HG02678 (cell line): ENCODE data around the gene LAMA3.

ENCODE experiments used
- ATAC-seq: cut with Tn5 transposase; IDR thresholded peaks from one replicate; pipeline ENCODE4 v1.9.1; 2021; ENCODE audit warnings: mild to moderate bottlenecking, moderate library complexity; ENCODE audit not compliant: unreplicated experiment

The LAMA3 gene

GRCh38 chr18:23990474-23991410 lies 301.5 kb downstream of the LAMA3 start:
- no peak for ATAC-seq

GRCh38 chr18:23992089-23992940 lies 303.1 kb downstream of the LAMA3 start:
- ATAC-seq, result no peak

DNA sequence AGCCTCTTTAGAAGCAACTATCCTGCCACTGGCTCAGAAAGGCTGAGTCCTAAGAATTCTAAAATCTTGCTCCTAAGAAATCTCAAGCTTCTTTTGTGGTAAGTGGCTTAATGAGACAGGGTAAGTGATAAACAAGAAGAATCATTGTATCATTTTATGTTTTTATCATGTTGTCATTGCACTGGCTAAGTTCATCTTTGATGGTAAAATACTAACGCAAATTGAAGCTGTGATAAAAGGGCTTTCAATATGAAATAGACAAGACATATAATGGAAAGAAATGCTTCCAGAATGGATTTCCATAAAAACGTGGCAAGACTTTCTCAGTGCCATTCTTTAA lies 303.7 kb downstream of the LAMA3 start:
- ATAC-seq, result no peak

- no peak for ATAC-seq
These were observed 305.2 kb downstream of the LAMA3 start for GRCh38 chr18:23994361-23994902.

- ATAC-seq, result no peak
These were observed 305.9 kb downstream of the LAMA3 start for GRCh38 chr18:23995180-23995579.

- ATAC-seq, result no peak
These were observed 308.8 kb downstream of the LAMA3 start for GRCh38 chr18:23998018-23998417.

- no peak for ATAC-seq
These were observed 309.6 kb downstream of the LAMA3 start for GRCh38 chr18:23998820-23999219.

DNA sequence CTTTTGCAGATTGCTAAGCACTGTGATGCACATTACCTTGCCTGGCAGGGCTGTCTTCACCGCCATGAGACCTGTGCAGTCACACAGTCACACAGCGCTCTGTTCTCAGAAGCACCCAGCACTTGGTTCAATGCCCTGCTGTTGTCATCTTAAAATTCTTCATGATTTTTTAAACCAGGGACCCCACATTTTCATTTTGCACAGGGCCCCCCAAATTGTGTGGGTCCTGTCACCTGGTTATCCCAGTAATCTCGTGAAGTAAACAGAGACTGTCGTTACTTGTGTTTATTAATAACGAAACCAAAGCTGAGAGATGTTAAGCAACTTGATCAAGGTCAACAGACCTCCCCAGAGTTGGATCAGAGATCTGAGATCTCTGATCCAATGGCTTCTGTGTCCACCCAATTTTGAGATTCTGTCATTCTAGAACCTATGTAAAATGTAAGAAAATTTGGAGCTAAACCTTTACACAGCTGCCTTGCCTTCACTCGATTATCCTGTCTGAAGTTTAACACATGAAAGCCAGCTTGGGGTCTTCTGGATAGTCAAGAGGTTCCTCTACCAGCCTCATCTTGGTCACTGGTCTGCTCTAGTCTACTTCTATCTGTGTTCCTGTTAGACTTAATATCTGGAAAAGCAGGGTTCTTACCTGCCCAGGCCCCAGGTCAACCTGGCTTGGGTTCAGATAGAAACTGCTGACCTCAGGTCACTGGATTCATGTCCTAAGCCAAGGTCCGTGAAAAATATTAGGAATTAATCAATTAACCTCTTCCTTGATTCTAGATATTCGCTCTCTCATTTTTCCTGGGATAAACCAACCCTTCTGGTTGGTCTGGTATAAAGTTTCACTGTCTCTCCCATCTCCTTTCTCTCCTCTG lies 311.6 kb downstream of the LAMA3 start:
- ATAC-seq, result no peak

- no peak for ATAC-seq
These were observed 313.2 kb downstream of the LAMA3 start for GRCh38 chr18:24002479-24002878.

DNA sequence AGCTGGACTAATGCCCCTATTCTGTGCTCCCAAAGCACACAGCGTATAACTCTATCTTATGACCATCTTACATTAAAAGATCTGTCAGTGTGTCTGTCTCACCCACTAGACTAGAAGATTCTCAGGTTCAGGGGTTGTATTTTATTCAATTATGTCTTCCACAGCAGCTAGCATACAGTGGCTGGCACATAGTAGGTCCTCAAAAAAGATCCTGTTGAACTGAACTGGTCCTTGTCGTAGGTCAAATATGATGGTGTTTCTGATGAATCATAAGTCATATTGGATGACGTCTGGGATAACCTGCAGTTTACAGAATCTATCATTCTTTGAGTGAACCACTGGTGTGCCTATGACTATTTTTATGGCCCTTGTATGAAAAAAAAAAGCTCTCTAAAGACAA lies 314.0 kb downstream of the LAMA3 start:
- ATAC-seq, result no peak

- ATAC-seq, result no peak
These were observed 314.8 kb downstream of the LAMA3 start for GRCh38 chr18:24003903-24004640.
